Fibroblast of skin of right biceps (primary cell): Measurements from ENCODE around the gene C2CD4D.
A peak's percentile ranks its signal among the peaks of the same experiment; 100 is the strongest.
"Not testable (repeated sequence)": the region's sequence is repeated elsewhere in the genome, so short reads cannot be mapped to it uniquely, and the experiment has no call there.

Experiments used
- DNase-seq: peaks from one replicate; pipeline ENCODE4 v3.0.0-alpha.2; 2013

The C2CD4D gene

GRCh38 chr1:151858030-151858746 is 18.6 kb upstream of the C2CD4D start:
- no peak for DNase-seq

GRCh38 chr1:151855933-151856332 is 16.3 kb upstream of the C2CD4D start:
- DNase-seq = no peak

GRCh38 chr1:151855516-151855915 is 15.9 kb upstream of the C2CD4D start:
- not testable (repeated sequence) for DNase-seq

- no peak for DNase-seq
These were observed 15.0 kb upstream of the C2CD4D start for GRCh38 chr1:151854658-151855057.

- no peak for DNase-seq
These were observed 13.9 kb upstream of the C2CD4D start, which contains the start of gene THEM5 for GRCh38 chr1:151853411-151853943. THEM5 (minus strand) TSS chr1:151853712; CDS start chr1:151853565, 147 bp downstream.

GRCh38 chr1:151852733-151853132 is 13.1 kb upstream of the C2CD4D start:
- no peak for DNase-seq

- DNase-seq = no peak
These were observed 12.3 kb upstream of the C2CD4D start for GRCh38 chr1:151851886-151852285.

- DNase-seq = no peak
These were observed 10.3 kb upstream of the C2CD4D start for GRCh38 chr1:151849871-151850270.

- DNase-seq = no peak
These were observed 9.5 kb upstream of the C2CD4D start for GRCh38 chr1:151849126-151849525.

- DNase-seq = no peak
These were observed 8.4 kb upstream of the C2CD4D start for GRCh38 chr1:151847867-151848596.

- no peak for DNase-seq
These were observed 7.1 kb upstream of the C2CD4D start for GRCh38 chr1:151846686-151847237.

- DNase-seq = peak; percentile 61
These were observed 6.5 kb upstream of the C2CD4D start for GRCh38 chr1:151846062-151846568.

GRCh38 chr1:151843398-151843797 is 3.8 kb upstream of the C2CD4D start:
- DNase-seq = no peak

GRCh38 chr1:151841141-151841540 is 1.5 kb upstream of the C2CD4D start:
- DNase-seq = peak; percentile 49

GRCh38 chr1:151840421-151840820 is 801 bp upstream of the C2CD4D start:
- no peak for DNase-seq

- no peak for DNase-seq
These were observed 573 bp downstream of the C2CD4D start for GRCh38 chr1:151839082-151839412.

- DNase-seq = no peak
These were observed 1.2 kb downstream of the C2CD4D start for GRCh38 chr1:151838222-151839081.

- DNase-seq = no peak
These were observed 1.8 kb downstream of the C2CD4D start for GRCh38 chr1:151837884-151838221.

GRCh38 chr1:151837197-151837596 is 2.4 kb downstream of the C2CD4D start:
- no peak for DNase-seq

- no peak for DNase-seq
These were observed 4.0 kb downstream of the C2CD4D start for GRCh38 chr1:151835596-151835995.

GRCh38 chr1:151834239-151834638 is 5.4 kb downstream of the C2CD4D start:
- DNase-seq = no peak

- DNase-seq = no peak
These were observed 6.3 kb downstream of the C2CD4D start for GRCh38 chr1:151833172-151833900.
